ENCODE results near the gene KRT6A.

DNA sequence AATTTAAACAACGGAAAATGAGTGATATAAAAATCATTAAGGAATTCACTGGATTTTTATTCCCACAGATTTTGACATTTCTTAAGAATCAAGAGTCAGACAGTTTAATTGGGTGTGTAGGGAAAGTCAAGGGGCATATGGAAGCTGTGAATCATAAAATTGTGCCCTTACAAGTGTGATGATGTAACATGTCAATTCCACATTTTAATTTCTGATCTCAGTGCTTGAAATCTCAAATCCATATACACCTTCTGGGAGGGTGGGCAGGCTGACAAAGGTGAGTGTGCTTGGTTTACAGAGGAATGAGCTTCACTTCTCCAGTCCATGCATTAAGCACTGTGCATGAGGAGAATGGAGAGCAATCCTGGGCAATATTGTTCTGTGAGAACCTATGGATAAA, 1.0 kb upstream of the KRT6A start:
- no peak for TF ChIP-seq POLR2A (IDR thresholded peaks at IDR 0.05)
- TF ChIP-seq, protein P1, sequence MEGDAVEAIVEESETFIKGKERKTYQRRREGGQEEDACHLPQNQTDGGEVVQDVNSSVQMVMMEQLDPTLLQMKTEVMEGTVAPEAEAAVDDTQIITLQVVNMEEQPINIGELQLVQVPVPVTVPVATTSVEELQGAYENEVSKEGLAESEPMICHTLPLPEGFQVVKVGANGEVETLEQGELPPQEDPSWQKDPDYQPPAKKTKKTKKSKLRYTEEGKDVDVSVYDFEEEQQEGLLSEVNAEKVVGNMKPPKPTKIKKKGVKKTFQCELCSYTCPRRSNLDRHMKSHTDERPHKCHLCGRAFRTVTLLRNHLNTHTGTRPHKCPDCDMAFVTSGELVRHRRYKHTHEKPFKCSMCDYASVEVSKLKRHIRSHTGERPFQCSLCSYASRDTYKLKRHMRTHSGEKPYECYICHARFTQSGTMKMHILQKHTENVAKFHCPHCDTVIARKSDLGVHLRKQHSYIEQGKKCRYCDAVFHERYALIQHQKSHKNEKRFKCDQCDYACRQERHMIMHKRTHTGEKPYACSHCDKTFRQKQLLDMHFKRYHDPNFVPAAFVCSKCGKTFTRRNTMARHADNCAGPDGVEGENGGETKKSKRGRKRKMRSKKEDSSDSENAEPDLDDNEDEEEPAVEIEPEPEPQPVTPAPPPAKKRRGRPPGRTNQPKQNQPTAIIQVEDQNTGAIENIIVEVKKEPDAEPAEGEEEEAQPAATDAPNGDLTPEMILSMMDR (IDR thresholded peaks at IDR 0.05): no peak

Data from adrenal gland (tissue), 5 donors.